GM18867 (cell line): ENCODE measurements around the gene ADAM12.
"Not testable (repeated sequence)": the region's sequence is repeated elsewhere in the genome, so short reads cannot be mapped to it uniquely, and the experiment has no call there.

ENCODE experiments used
- ATAC-seq: cut with Tn5 transposase; IDR thresholded peaks from one replicate; pipeline ENCODE4 v1.9.1; 2021; ENCODE audit warnings: mild to moderate bottlenecking, moderate library complexity; ENCODE audit not compliant: unreplicated experiment

ADAM12 gene

GRCh38 chr10:125994601-125995000, 393.7 kb downstream of the ADAM12 start:
- ATAC-seq, result no peak

GRCh38 chr10:125992254-125992653, 396.0 kb downstream of the ADAM12 start:
- no peak for ATAC-seq

- no peak for ATAC-seq
Measured at GRCh38 chr10:125991392-125991791, 396.9 kb downstream of the ADAM12 start.

GRCh38 chr10:125990974-125991373, 397.3 kb downstream of the ADAM12 start:
- ATAC-seq, result no peak

GRCh38 chr10:125989791-125990190, 398.5 kb downstream of the ADAM12 start:
- ATAC-seq, result no peak

- ATAC-seq, result no peak
Measured at GRCh38 chr10:125985557-125986240, 402.6 kb downstream of the ADAM12 start.

GRCh38 chr10:125984865-125985495, 403.3 kb downstream of the ADAM12 start:
- no peak for ATAC-seq

GRCh38 chr10:125984346-125984745, 403.9 kb downstream of the ADAM12 start:
- no peak for ATAC-seq

GRCh38 chr10:125983656-125984055, 404.6 kb downstream of the ADAM12 start:
- ATAC-seq, result no peak

GRCh38 chr10:125983161-125983560, 405.1 kb downstream of the ADAM12 start:
- ATAC-seq, result no peak

GRCh38 chr10:125982260-125982948, 405.9 kb downstream of the ADAM12 start:
- ATAC-seq, result peak; percentile 81

- no peak for ATAC-seq
Measured at GRCh38 chr10:125980521-125981035, 407.7 kb downstream of the ADAM12 start.

GRCh38 chr10:125979976-125980375, 408.3 kb downstream of the ADAM12 start:
- ATAC-seq, result no peak

GRCh38 chr10:125976960-125977605, 411.2 kb downstream of the ADAM12 start:
- no peak for ATAC-seq

- not testable (repeated sequence) for ATAC-seq
Measured at GRCh38 chr10:125970077-125970630, 418.1 kb downstream of the ADAM12 start.

GRCh38 chr10:125967533-125967932, 420.7 kb downstream of the ADAM12 start:
- ATAC-seq, result no peak

- ATAC-seq, result no peak
Measured at GRCh38 chr10:125964558-125964957, 423.7 kb downstream of the ADAM12 start.
